ENCODE measurements around the gene NPHP3.

DNA sequence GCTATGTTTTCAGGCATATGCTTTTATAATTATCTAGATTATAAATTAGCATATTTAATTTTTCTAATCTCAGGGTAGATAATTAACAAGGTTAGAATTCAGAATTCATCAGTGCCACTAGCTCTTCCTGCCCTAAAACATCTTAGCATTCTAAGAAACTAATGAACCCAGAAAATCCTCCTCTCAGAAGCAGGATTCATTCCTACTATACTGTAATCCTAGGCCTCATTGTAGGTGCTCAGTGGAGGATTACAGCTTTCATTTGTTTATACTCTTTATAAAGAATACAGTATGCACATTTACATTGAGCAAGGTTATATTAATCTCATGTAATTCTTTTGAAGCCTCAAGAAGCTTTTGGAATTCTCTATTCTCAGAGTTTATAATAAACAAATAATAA, 83.5 kb downstream of the NPHP3 start:
- TF ChIP-seq CTCF (IDR thresholded peaks at IDR 0.05): no peak
- TF ChIP-seq EZH2 (IDR thresholded peaks at IDR 0.05; ENCODE audit: borderline replicate concordance, insufficient read depth, low read depth, low read length, poor library complexity, severe bottlenecking): no peak

Data from B cell (primary cell).